T-helper 17 cell (primary cell): ENCODE results near the gene ATP5F1B. TPM values are rescaled to one million over a fixed set of nuclear protein-coding genes. Genes with fewer than 3 reads are reported as not detected.
"Not testable (repeated sequence)": the region's sequence is repeated elsewhere in the genome, so short reads cannot be mapped to it uniquely, and the experiment has no call there.

ENCODE experiments used
- ATAC-seq: fragments of 150-1000 bp; cut with Tn5 transposase; 2 replicates; pipeline ENCODE4 v1.10.0; 2021; ENCODE audit warnings: mild to moderate bottlenecking, moderate library complexity
- DNase-seq, 3 donors: peaks; one replicate each; pipeline versions ENCODE4 v3.0.0 to v3.0.0-alpha.2; 2020 to 2021
- H3K9me3 ChIP-seq: one replicate; pipeline ENCODE4 v1.7.0; 2013; ENCODE audit warnings: low read length, mild to moderate bottlenecking; ENCODE audit not compliant: control insufficient read depth, poor library complexity, severe bottlenecking
- H3K27ac Mint-ChIP-seq: one replicate; pipeline ENCODE4 v1.8.0; 2022; ENCODE audit warnings: mild to moderate bottlenecking, moderate library complexity, mixed read lengths
- H3K27me3 Mint-ChIP-seq: one replicate; pipeline ENCODE4 v1.8.0; 2022; ENCODE audit warnings: mixed read lengths
- H3K36me3 Mint-ChIP-seq: one replicate; pipeline ENCODE4 v1.8.0; 2022; ENCODE audit warnings: low read depth, mixed read lengths
- H3K4me1 Mint-ChIP-seq: one replicate; pipeline ENCODE4 v1.8.0; 2022; ENCODE audit warnings: mild to moderate bottlenecking, mixed read lengths
- H3K4me3 Mint-ChIP-seq: one replicate; pipeline ENCODE4 v1.8.0; 2022; ENCODE audit warnings: mild to moderate bottlenecking, moderate library complexity, mixed read lengths
- total RNA-seq, 4 donors: library from RNA in 2 of 4; stranded (reverse) in 2 of 4; gene quantifications; one replicate each; pipeline ENCODE4 v1.2.3 and lab custom pipeline; 2022 to 2026

ATP5F1B gene
- total RNA-seq, 2 donors from 2014 or later: 297 to 299 TPM

DNA sequence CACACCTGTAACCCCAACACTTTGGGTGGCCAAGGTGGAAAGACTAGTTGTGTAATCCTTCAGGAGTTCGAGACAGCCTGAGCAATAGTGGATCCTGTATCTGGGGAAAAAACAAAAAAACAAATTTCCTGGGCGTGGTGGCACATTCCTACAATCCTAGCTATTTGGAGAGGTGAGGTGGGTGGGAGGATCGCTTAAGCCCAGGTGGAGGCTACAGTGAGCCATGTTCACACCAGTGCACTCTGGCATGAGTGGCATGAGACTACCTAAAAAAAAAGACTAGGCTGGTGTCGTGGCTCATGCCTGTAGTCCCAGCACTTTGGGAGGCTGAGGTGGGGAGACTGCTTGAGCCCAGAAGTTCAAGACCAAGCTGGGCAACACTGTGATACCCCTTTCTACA lies 25.1 kb upstream of the ATP5F1B start:
- no peaks in the 10 kb centered on the region for H3K9me3 ChIP-seq
- H3K27me3 Mint-ChIP-seq: no peaks in the 10 kb centered on the region
- peaks cover 23% of the 10 kb centered on the region for H3K4me1 Mint-ChIP-seq
- no peaks in the 10 kb centered on the region for H3K36me3 Mint-ChIP-seq
- no peak for ATAC-seq
- no peak for DNase-seq
- no peak overlapping the region for H3K27ac Mint-ChIP-seq
- H3K4me3 Mint-ChIP-seq: no peak overlapping the region

DNA sequence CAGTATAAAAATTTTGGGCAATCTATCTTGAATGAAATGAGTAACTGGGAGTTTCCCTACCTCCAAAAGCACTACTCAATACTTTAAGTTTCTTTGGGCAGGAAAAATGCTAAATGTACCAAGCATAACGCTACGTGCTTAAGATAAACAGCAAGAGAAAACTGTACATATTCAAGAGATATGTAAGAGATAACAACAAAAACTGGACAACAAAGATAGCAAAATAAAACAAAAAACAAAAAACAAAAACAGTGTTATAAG lies 22.3 kb upstream of the ATP5F1B start:
- no peak for DNase-seq
- Mint-ChIP-seq H3K27me3 (no peaks in the 10 kb centered on the region), H3K27ac (no peak overlapping the region), H3K4me3 (no peak overlapping the region), H3K36me3 (no peaks in the 10 kb centered on the region), H3K4me1 (peaks cover 15% of the 10 kb centered on the region)
- ATAC-seq: no peak
- no peaks in the 10 kb centered on the region for H3K9me3 ChIP-seq

DNA sequence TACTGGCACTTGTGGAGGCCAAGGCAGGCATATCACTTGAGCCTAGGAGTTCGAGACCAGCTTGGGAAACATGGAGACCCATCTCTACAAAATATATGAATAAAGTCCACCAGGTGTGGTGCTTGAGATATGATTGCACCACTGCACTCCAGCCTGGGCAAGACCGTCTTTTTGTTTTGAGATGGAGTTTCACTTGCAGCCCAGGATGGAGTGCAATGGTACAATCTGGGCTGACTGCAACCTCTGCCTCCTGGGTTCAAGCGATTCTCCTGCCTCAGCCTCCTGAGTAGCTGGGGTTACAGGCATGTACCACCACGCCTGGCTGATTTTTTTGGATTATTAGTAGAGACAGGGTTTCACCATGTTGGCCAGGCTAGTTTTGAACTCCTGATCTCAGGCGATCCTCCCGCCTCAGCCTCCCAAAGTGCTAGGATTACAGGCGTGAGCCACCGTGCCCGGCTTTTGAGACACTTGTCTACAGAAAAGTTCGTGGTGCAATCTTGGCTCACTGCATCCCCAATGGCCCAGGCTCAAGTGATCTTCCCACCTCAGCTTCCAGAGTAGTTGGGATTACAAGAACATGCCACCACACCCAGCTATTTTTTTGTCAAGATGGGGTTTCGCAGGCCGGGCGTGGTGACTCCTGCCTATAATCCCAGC lies 16.3 kb upstream of the ATP5F1B start:
- Mint-ChIP-seq H3K27me3 (no peaks in the 10 kb centered on the region), H3K4me1 (peaks cover 3% of the 10 kb centered on the region), H3K36me3 (no peaks in the 10 kb centered on the region), H3K4me3 (no peak overlapping the region), H3K27ac (peak overlapping the region; percentile 82)
- ATAC-seq: peak; percentile 22
- no peaks in the 10 kb centered on the region for H3K9me3 ChIP-seq
- no peak for DNase-seq

DNA sequence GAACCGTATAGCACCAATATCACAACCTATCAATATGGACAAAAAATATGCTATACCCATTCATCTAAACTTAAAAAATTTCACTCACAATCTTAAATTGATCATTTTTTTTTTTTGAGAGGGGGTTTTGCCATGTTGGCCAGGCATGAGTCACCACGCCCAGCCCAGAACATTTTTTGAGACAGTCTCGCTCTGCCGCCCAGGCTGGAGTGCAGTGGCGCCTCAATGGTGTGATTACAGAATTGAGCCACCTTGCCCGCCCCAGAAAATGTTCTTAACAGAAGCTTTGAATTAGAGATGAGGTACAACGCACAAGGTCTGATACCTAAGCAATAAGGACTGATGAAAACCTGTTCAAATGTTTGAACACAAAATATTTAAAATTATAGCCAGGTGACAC lies 15.8 kb upstream of the ATP5F1B start:
- no peaks in the 10 kb centered on the region for H3K9me3 ChIP-seq
- H3K36me3 Mint-ChIP-seq: no peaks in the 10 kb centered on the region
- no peaks in the 10 kb centered on the region for H3K27me3 Mint-ChIP-seq
- no peak overlapping the region for H3K4me3 Mint-ChIP-seq
- peak overlapping the region; percentile 82 for H3K27ac Mint-ChIP-seq
- H3K4me1 Mint-ChIP-seq: peaks cover 3% of the 10 kb centered on the region
- ATAC-seq: peak; percentile 25
- DNase-seq: no peak

DNA sequence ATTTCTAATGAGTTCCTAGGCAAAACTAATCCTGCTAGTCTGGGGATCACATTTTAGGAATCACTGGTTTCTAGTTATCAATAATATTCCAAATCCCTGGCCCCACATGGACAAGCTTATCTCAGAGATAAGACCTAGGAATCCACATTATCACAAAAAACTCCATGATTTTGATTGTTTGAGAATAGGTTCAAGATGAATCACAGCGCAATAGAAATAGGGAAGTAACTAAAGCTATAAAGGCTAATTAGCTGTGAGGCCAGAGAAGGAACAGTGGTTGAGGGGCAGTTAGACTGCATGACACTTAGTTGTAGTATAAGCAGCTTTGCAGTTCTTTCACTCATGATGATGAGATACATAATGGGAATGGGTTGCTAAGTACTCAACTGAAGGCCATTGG lies 13.1 kb upstream of the ATP5F1B start:
- peak overlapping the region; percentile 63 for H3K27ac Mint-ChIP-seq
- H3K9me3 ChIP-seq: no peaks in the 10 kb centered on the region
- no peaks in the 10 kb centered on the region for H3K27me3 Mint-ChIP-seq
- H3K4me3 Mint-ChIP-seq: no peak overlapping the region
- DNase-seq: no peak
- H3K36me3 Mint-ChIP-seq: no peaks in the 10 kb centered on the region
- ATAC-seq: no peak
- H3K4me1 Mint-ChIP-seq: peaks cover 3% of the 10 kb centered on the region

- ATAC-seq: peak; percentile 29
- peak overlapping the region; percentile 63 for H3K27ac Mint-ChIP-seq
- no peak for DNase-seq
Observed at GRCh38 chr12:56657416-56658379, 11.9 kb upstream of the ATP5F1B start.

GRCh38 chr12:56653781-56654180 lies 8.0 kb upstream of the ATP5F1B start:
- not testable (repeated sequence) for H3K9me3 ChIP-seq, H3K4me1 Mint-ChIP-seq, H3K4me3 Mint-ChIP-seq, DNase-seq, ATAC-seq, H3K36me3 Mint-ChIP-seq, H3K27ac Mint-ChIP-seq, H3K27me3 Mint-ChIP-seq

More at GRCh38 chr12:56657416-56658379, 11.9 kb upstream of the ATP5F1B start:
- Mint-ChIP-seq H3K36me3 (no peaks in the 10 kb centered on the region), H3K4me3 (no peak overlapping the region), H3K4me1 (peaks cover 3% of the 10 kb centered on the region), H3K27me3 (no peaks in the 10 kb centered on the region)
- no peaks in the 10 kb centered on the region for H3K9me3 ChIP-seq

DNA sequence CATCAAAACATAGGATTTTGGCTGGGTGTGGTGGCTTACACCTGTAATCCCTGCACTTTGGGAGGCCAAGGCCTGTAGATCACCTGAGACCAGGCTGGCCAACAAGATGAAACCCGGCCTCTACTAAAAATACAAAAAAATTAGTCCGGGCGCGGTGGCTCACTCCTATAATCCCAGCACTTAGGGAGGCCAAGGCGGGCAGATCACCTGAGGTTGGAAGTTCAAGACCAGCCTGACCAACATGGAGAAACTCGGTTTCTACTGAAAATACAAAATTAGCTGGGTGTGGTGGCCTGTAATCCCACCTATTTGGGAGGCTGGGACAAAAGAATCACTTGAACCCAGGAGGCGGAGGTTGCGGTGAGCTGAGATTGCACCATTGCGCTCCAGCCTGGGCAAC lies 2.2 kb upstream of the ATP5F1B start:
- H3K27me3 Mint-ChIP-seq, ATAC-seq, H3K36me3 Mint-ChIP-seq, DNase-seq, H3K27ac Mint-ChIP-seq, H3K9me3 ChIP-seq, H3K4me3 Mint-ChIP-seq: not testable (repeated sequence)
- H3K4me1 Mint-ChIP-seq: peaks cover 23% of the 10 kb centered on the region

GRCh38 chr12:56645201-56645716 lies 525 bp downstream of the ATP5F1B start:
- ATAC-seq (no peak), DNase-seq (no peak)
- H3K27ac Mint-ChIP-seq: peak overlapping the region; percentile 99
- H3K9me3 ChIP-seq: no peaks in the 10 kb centered on the region
- peaks cover 23% of the 10 kb centered on the region for H3K4me1 Mint-ChIP-seq
- H3K27me3 Mint-ChIP-seq: no peaks in the 10 kb centered on the region
- peak overlapping the region; percentile 95 for H3K4me3 Mint-ChIP-seq
- no peaks in the 10 kb centered on the region for H3K36me3 Mint-ChIP-seq

DNA sequence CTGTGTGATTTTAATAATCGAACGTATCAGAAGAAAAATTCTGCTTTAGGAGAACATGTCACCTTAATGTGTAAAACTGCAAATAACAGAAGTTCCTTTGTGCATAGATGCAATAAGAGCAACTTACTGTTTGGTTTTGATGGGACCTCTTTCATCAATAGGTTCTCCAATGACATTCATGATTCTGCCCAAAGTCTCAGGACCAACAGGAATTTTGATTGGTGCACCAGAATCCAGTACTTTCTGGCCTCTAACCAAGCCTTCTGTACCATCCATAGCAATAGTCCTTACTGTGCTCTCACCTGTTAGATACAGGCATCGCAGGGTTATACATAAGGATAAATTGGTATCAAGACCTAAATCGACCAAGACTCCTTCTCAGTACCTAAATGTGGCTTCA lies 1.1 kb downstream of the ATP5F1B start:
- H3K4me3 Mint-ChIP-seq: peak overlapping the region; percentile 95
- no peak for DNase-seq
- no peaks in the 10 kb centered on the region for H3K36me3 Mint-ChIP-seq
- peaks cover 26% of the 10 kb centered on the region for H3K4me1 Mint-ChIP-seq
- no peaks in the 10 kb centered on the region for H3K9me3 ChIP-seq
- H3K27me3 Mint-ChIP-seq: no peaks in the 10 kb centered on the region
- no peak for ATAC-seq
- H3K27ac Mint-ChIP-seq: peak overlapping the region; percentile 99

DNA sequence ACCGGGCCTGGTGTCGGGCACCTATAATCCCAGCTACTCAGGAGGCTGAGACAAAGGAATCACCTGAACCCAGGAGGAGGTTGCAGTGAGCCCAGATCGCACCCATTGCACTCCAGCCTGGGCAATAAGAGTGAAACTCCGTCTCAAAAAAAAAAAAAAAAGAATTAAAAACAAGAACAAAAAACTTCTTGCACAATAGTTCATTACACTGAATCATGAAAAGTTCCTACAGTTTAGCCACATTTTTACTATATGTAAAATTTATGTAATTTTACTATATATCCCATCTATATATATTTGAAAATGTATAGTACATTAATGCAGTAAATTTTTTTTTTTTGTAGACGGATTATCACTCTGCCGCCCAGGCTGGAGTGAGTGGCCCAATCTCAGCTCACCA lies 4.6 kb downstream of the ATP5F1B start:
- no peak overlapping the region for H3K4me3 Mint-ChIP-seq
- no peaks in the 10 kb centered on the region for H3K27me3 Mint-ChIP-seq
- H3K9me3 ChIP-seq: no peaks in the 10 kb centered on the region
- peaks cover 2% of the 10 kb centered on the region for H3K36me3 Mint-ChIP-seq
- ATAC-seq (no peak), DNase-seq (no peak)
- peaks cover 33% of the 10 kb centered on the region for H3K4me1 Mint-ChIP-seq
- H3K27ac Mint-ChIP-seq: peak overlapping the region; percentile 70

GRCh38 chr12:56637621-56638020 lies 8.2 kb downstream of the ATP5F1B start:
- no peak for DNase-seq
- ATAC-seq: no peak
- Mint-ChIP-seq H3K27me3 (no peaks in the 10 kb centered on the region), H3K4me1 (peaks cover 41% of the 10 kb centered on the region), H3K27ac (peak overlapping the region; percentile 95), H3K4me3 (no peak overlapping the region), H3K36me3 (peaks cover 5% of the 10 kb centered on the region)
- no peaks in the 10 kb centered on the region for H3K9me3 ChIP-seq

DNA sequence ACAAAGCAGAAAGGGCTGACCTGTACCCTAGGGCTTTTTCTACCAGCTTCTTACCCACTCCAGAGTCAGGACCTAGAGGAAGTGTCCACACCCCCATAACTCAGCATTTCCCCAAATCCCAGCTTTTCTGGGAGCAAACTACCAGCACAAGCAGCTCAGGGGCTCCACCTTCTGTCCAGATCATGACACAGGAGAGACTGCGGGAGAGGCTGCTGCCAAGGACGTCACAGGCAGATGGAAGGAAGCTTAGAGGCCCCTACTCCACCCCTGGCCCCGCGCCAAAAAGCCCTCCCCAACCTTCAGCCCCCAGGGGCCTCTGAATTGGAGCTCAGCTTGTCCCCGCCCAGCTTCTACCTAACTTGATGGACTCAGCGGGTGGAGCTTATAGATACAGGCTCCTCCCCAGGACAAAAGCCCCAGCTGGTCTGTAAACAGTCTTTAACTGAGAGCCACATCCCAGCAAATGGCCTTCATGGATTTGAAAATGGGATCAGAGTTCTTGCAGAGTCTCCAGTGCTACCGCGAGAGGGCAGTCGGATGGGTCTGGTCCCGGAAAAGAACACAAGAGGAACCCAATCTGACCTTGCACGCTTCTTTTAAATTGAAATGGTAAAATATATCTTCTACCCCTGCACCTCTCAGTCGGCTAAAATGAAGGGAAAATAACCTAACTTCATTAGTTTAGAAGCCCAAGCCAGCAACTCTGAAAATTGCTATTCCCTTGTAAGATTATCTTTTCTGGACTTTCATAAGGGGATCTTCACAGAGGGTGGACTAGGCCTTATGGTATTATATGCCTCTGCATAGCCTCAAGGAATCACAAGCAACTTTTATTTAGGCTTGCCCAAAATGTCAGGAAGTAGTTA lies 8.9 kb downstream of the ATP5F1B start:
- H3K4me1 Mint-ChIP-seq: peaks cover 45% of the 10 kb centered on the region
- H3K27me3 Mint-ChIP-seq: no peaks in the 10 kb centered on the region
- H3K4me3 Mint-ChIP-seq: peak overlapping the region; percentile 99
- peaks cover 5% of the 10 kb centered on the region for H3K36me3 Mint-ChIP-seq
- ATAC-seq: peak; percentile 80
- peak; percentile 94 to 96 (median 95) for DNase-seq
- H3K9me3 ChIP-seq: no peaks in the 10 kb centered on the region
- H3K27ac Mint-ChIP-seq: peak overlapping the region; percentile 95
